Body of pancreas (tissue), 4 donors: ENCODE data around the gene NDUFS7. TPM values are rescaled to one million over a fixed set of nuclear protein-coding genes. Genes with fewer than 3 reads are reported as not detected.

Source experiments
- ATAC-seq: fragments of 150-250 bp; one replicate; pipeline ENCODE4 v1.9.1; 2016
- DNase-seq, 4 donors: peaks; one replicate each; pipeline ENCODE4 v3.0.0-alpha.2; 2019
- H3K27ac ChIP-seq, 4 donors: fragments of 200-600 bp; sonication (generic); 1 replicate in 3 of 4; 2 replicates in 1 of 4; pipeline versions ENCODE4 v1.5.1 to v1.6.1; 2016 to 2019; ENCODE audit warnings: mild to moderate bottlenecking in 1 of 4, mixed read lengths in 1 of 4, moderate library complexity in 1 of 4
- H3K27me3 ChIP-seq, 2 donors: fragments of 200-600 bp; sonication (generic); one replicate each; pipeline ENCODE4 v1.6.0; 2016; ENCODE audit warnings: mild to moderate bottlenecking in 1 of 2
- H3K36me3 ChIP-seq, 2 donors: fragments of 200-600 bp; sonication (generic); replicated peaks in 1 of 2; 2 replicates each; pipeline ENCODE4 v1.5.1; 2016; ENCODE audit warnings: low read depth in 2 of 2; ENCODE audit not compliant: insufficient read depth in 1 of 2
- H3K4me1 ChIP-seq: fragments of 200-600 bp; sonication (generic); one replicate; pipeline ENCODE4 v1.6.0; 2016
- H3K4me3 ChIP-seq, 2 donors: fragments of 200-600 bp; sonication (generic); 1 replicate in 1 of 2; 2 replicates in 1 of 2; pipeline ENCODE4 v1.5.1; 2016 to 2019
- H3K9me3 ChIP-seq, 3 donors: fragments of 200-600 bp; sonication (generic); 1 replicate in 2 of 3; 2 replicates in 1 of 3; pipeline ENCODE4 v1.5.1; 2016
- POLR2A ChIP-seq, 3 donors: fragments of 450-650 bp; IDR thresholded peaks; one replicate each; pipeline ENCODE4 v1.6.1; 2016; ENCODE audit warnings: antibody characterized with exemption in 3 of 3, mild to moderate bottlenecking in 2 of 3
- WGBS, 2 donors: methylation state at CpG; one replicate each; pipeline ENCODE4 v1.1.5; 2017; 5-methylcytosine and 5-hydroxymethylcytosine counted together
- intact Hi-C: fragments of 100-400 bp; cut with DNase I; formaldehyde crosslinking; loops from one replicate; pipeline ENCODE4 v1.15.1; 2023
- total RNA-seq, 2 donors: library from RNA; depleted of rRNA; stranded (reverse); fragments of >200 nt; gene quantifications; one replicate each; pipeline ENCODE4 v1.1.0, GENCODE V29; 2016
- TF ChIP-seq, protein P1 (sequence below), 7 experiments: fragments of 450-650 bp in 4 of 7; fragments of 200-600 bp in 3 of 7; sonication (generic) in 3 of 7; IDR thresholded peaks; one replicate each; pipeline ENCODE4 v1.5.1; 2016 to 2019; ENCODE audit warnings: antibody characterized with exemption in 7 of 7

Gene NDUFS7
- total RNA-seq, 2 donors from 2014 or later, result 59.9 to 87.7 TPM

DNA sequence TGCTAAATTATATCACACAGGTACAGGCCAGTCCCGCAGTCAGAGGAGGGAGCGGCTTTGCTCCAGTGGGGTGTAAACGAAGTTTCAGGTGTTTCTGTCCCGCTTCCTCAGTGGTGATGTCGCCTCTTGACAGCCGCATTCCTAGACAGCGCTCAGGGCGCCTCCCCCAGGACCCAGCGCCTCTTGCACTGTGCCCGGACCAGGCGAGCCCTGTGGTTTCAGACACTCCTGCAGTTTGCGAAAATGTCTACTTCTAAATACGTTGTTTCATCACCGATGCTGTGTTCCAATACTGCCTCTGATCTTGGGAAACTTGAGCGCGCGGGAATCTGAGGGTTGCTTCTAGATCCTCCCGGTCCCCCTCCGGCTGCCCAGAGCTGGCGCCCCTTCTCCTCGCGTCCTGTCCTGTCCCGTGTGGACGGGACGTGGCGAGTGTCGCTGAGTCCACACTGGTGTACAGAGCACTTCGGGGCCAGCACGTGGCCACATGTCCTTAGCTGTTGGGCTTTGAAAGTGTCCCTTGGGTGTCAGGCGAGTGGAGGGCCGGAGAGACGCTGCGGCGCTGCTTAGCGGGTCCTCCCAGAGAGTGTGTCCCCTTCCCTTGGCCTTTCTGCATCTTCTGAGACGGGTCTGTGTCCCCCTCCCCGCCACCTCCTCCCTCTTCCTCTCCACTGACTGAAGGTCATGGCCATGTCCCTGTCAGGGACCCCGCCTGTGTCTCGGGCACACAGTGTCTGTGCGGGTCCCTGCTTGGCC, 39.9 kb downstream of the NDUFS7 start:
- no peak for DNase-seq
- no peak for TF ChIP-seq POLR2A (IDR thresholded peaks at IDR 0.05)
- TF ChIP-seq, protein P1, sequence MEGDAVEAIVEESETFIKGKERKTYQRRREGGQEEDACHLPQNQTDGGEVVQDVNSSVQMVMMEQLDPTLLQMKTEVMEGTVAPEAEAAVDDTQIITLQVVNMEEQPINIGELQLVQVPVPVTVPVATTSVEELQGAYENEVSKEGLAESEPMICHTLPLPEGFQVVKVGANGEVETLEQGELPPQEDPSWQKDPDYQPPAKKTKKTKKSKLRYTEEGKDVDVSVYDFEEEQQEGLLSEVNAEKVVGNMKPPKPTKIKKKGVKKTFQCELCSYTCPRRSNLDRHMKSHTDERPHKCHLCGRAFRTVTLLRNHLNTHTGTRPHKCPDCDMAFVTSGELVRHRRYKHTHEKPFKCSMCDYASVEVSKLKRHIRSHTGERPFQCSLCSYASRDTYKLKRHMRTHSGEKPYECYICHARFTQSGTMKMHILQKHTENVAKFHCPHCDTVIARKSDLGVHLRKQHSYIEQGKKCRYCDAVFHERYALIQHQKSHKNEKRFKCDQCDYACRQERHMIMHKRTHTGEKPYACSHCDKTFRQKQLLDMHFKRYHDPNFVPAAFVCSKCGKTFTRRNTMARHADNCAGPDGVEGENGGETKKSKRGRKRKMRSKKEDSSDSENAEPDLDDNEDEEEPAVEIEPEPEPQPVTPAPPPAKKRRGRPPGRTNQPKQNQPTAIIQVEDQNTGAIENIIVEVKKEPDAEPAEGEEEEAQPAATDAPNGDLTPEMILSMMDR (IDR thresholded peaks at IDR 0.05), result no peak
- H3K4me1 ChIP-seq, result peaks cover 7% of the 10 kb centered on the region
- ATAC-seq, result no peak
- H3K4me3 ChIP-seq, result no peak overlapping the region
- H3K36me3 ChIP-seq, result peaks cover 13 to 39% of the 10 kb centered on the region in 2 donors
- H3K27me3 ChIP-seq, result no peaks in the 10 kb centered on the region
- intact Hi-C loops, result no loop called here
- H3K27ac ChIP-seq, result no peak overlapping the region
- 90 to 93% methylated on average over 32 to 40 of the region's 40 CpGs for WGBS, 2 donors
- no peaks in the 10 kb centered on the region for H3K9me3 ChIP-seq

DNA sequence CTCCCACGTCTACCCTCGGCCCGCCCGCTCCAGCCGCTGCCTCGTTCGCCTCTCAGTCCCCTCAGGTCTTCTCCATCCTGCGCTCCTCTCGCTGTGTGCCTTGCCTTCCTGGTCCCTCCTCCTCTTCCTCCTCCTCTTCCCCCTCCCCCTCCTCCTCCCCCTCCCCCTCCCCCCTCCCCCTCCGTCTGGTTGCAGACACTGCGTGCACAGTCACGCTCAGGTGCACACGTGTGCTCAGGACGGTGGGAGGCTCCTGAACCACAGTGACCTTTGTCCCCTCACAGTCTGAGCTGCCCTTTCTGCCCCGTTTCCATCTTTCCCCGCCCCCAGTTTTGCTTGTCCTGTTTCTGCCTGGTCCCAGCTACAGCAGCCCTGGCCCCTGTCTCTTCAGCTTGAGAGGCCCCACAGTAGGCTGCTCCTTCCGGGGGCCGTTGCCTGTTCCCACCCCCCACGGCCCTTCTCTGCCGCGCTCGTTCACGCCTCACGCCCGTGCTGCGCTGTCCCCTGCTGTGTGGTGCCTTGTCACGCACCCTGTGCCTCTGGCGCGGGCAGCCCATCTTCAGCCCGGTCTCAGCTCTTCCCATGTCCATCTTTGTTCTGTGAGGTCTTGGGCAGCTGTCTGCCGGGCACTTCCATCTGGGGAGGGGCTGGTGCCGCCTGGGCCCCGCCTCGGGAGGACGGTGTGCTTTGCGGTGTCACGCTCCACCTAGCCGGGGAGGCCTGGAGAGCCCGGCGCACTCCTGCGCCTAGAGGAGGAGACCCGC, 40.7 kb downstream of the NDUFS7 start:
- 82 to 86% methylated on average over 34 to 40 of the region's 42 CpGs for WGBS, 2 donors
- ATAC-seq, result no peak

DNA sequence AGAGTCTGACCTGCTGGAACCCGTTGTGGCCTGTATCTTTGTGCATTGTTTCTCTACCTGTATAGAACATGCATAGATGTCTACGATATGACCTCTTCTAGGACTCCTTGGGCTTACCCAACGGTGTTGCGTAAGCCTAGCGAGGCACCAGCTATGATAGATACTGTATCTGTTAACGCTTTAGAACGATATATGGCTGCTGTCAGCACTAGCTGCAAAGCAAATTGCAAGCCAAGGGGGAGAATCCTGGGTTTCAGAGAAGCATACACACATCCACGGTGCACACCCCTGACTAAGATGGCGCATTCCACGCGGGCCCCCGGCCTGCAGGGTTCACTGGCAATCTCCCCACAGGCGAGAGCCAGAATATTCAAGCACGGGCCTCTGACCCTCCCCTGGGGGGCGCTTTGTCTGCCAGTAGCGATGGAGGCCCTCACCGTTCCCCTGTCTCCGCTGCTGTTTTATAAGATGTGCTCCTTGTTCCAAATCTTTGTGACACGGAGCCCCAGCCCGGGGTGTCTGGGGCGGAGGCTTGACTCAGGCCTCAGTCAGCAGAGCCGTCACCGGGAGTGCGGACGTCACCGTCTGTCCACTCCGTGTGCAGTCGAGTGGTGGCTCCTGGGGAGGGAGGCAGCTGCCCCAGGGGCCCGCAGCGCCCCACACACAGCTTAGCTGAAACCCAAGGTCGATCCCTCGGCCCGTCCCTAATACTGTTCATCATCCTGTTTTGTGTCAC, 41.6 kb downstream of the NDUFS7 start:
- intact Hi-C loops, result no loop called here
- H3K27me3 ChIP-seq, result no peaks in the 10 kb centered on the region
- no peaks in the 10 kb centered on the region for H3K9me3 ChIP-seq
- 85 to 89% methylated on average over 14 to 31 of the region's 33 CpGs for WGBS, 2 donors
- no peak overlapping the region for H3K4me3 ChIP-seq
- DNase-seq, result no peak
- no peaks in the 10 kb centered on the region for H3K4me1 ChIP-seq
- no peak for ATAC-seq
- peaks cover 12 to 36% of the 10 kb centered on the region in 2 donors for H3K36me3 ChIP-seq
- TF ChIP-seq, protein P1 (IDR thresholded peaks at IDR 0.05), result no peak
- TF ChIP-seq POLR2A (IDR thresholded peaks at IDR 0.05), result no peak
- no peak overlapping the region for H3K27ac ChIP-seq

More for the DNA sequence above, 40.7 kb downstream of the NDUFS7 start:
- Histone ChIP-seq H3K4me1 (no peaks in the 10 kb centered on the region), H3K27ac (no peak overlapping the region), H3K27me3 (no peaks in the 10 kb centered on the region), H3K36me3 (peaks cover 9 to 39% of the 10 kb centered on the region in 2 donors), H3K4me3 (no peak overlapping the region), H3K9me3 (no peaks in the 10 kb centered on the region)
- TF ChIP-seq POLR2A (IDR thresholded peaks at IDR 0.05), result no peak
- TF ChIP-seq, protein P1 (IDR thresholded peaks at IDR 0.05), result no peak
- DNase-seq, result no peak
- intact Hi-C loops, result no loop called here

DNA sequence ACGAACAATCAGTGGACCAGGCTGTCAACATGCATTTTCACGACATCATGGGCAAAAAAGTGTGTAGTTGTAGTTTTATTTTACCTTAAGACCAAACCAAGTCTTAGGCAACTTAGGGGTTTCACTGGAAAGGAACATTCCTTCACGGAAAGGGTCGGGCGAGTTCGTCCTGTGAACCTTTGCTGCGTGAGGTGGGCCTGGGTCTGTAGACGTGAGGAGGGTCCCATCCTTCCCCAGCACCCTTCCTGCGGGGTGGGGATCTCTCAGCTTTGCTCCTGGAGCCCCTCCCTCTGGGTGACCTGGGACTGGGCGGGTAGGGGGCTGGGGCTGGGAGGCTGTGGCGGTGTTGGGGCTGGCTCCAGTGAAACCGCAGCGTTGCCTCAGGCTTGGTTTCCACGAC, 42.2 kb downstream of the NDUFS7 start:
- H3K36me3 ChIP-seq, result peaks cover 12 to 32% of the 10 kb centered on the region in 2 donors
- TF ChIP-seq POLR2A (IDR thresholded peaks at IDR 0.05), result no peak
- TF ChIP-seq, protein P1 (IDR thresholded peaks at IDR 0.05), result no peak

More for the DNA sequence above, 42.2 kb downstream of the NDUFS7 start:
- Histone ChIP-seq H3K27me3 (no peaks in the 10 kb centered on the region), H3K4me1 (no peaks in the 10 kb centered on the region), H3K27ac (no peak overlapping the region), H3K9me3 (no peaks in the 10 kb centered on the region), H3K4me3 (no peak overlapping the region)
- DNase-seq (no peak), ATAC-seq (no peak)
- 89 to 95% methylated on average over 7 to 14 of the region's 14 CpGs for WGBS, 2 donors
- intact Hi-C loops, result no loop called here
